Activated CD8-positive, alpha-beta memory T cell treated with anti-CD3 and anti-CD28 coated beads, Interleukin-2, amount 50 U/mL, for 4 hours (primary cell): ENCODE measurements around the gene NR3C1.

Experiments used
- DNase-seq: peaks from one replicate; pipeline ENCODE4 v3.0.0-alpha.2; 2020

Gene NR3C1

GRCh38 chr5:143302341-143303045, 101.0 kb downstream of the NR3C1 start:
- no peak for DNase-seq

DNA sequence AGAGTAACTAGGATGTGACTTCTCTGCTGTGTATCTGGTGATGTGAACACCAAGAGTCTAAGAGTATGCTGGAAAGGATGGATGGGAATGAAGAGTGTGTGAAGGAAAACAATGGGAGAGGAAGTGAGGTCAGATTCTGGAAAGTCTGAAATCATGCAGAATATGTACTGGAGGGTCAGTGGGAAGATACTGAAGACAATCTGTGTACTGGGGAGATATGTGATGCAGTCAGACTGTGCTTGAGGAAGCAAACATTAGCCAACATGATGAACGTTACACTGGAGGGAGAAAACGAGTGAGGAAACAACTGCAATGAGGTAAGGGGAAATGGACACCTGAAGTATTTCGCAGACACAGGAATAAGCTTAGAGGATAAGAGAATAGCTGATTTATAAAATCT, 105.7 kb downstream of the NR3C1 start:
- no peak for DNase-seq

DNA sequence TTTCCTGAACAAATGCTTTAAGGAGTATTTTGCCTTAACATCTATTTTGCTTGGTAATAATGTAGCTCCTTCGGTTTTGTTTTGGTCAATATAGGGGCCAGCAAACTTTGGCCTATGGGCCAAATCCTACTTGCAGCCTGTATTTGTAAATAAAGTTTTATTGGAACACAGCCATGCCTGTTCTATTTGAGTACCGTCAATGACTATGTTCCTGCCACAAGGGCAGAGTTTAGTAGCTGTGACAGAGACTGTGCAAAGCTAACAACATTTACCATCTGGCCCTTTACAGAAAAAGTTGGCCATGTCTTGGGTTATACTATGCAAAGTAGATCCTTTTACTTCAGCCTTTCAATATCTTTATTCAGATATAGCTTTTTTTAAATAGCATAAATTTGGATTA, 113.4 kb downstream of the NR3C1 start:
- no peak for DNase-seq

- no peak for DNase-seq
Observed at GRCh38 chr5:143284521-143284920, 119.0 kb downstream of the NR3C1 start.

DNA sequence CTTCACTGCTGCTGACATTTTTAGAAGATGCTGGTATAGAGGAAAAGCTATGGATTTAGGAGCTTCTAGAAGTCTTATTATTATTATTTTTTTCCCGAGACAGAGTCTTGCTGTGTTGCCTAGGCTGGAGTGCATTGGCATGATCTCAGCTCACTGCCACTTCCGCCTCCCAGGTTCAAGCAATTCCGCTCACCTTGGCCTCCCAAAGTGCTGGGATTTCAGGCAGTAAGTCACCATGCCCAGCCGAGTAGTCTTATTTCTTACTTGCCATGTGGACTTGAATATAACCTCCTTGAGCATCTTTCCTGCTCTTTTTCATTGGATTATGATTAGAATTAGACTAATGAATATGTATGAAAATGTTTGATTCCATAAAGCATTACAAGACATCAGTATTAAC, 119.5 kb downstream of the NR3C1 start:
- DNase-seq, result no peak

- DNase-seq, result no peak
Observed at GRCh38 chr5:143281226-143281625, 122.3 kb downstream of the NR3C1 start.

GRCh38 chr5:143279698-143280097, 123.8 kb downstream of the NR3C1 start:
- no peak for DNase-seq

DNA sequence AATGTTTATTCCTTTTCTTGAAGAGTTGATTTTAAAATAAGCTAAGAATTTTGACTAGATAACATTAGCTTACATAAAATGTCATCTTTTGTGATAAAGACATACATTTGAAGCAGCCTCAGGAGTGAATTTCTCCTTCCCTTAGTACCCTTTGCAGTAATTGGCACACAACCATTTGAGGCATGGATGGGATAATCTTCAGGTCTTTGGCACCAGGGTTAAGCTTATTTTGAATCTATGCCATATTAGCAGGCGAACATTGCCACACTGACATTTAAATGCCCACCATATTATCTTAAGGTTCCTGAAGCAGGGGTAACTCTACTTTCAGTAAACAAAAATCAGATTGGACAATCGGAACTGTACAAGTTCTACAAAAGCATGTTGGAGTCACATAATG, 126.0 kb downstream of the NR3C1 start:
- DNase-seq, result no peak

DNA sequence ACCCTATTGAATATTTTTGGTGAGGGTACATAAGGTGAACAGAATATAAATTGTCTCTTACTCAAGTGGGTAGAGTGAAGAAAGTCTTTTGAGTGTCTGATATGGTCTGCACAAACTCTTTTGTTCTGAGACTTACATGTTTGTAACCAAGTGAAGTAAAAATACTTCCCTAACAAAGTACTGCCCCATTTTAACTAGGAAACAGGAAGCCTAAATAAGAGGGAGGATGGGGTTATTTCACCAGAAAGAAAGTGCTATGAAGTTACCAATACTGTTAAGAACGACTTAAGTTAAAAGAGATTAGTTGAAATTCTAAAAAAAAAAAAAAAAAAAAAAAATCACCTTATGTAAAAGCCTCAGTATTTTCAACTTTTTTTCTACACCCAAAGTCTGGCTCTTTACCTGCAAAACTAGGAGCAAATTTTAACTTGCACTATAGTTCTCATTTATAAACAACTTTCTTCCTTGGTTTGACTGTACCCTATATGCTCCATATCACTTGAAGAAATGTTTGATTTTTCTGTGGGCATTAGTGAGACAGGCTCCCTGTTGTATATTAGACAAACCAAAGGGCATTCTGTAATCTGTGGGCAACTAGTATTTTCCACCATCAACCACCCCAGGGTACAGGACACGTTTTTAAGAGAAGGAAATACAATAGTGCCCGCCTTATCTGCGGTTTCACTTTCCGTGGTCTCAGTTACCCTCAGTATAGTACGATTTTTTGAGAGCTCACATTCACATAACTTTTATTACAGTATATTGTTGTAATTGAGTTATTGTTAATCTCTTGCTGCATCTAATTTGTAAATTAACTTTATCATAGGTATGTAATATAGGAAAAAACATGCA, 127.7 kb downstream of the NR3C1 start:
- DNase-seq, result no peak

GRCh38 chr5:143274952-143275351, 128.5 kb downstream of the NR3C1 start:
- DNase-seq, result no peak

GRCh38 chr5:143271431-143271830, 132.1 kb downstream of the NR3C1 start:
- no peak for DNase-seq

DNA sequence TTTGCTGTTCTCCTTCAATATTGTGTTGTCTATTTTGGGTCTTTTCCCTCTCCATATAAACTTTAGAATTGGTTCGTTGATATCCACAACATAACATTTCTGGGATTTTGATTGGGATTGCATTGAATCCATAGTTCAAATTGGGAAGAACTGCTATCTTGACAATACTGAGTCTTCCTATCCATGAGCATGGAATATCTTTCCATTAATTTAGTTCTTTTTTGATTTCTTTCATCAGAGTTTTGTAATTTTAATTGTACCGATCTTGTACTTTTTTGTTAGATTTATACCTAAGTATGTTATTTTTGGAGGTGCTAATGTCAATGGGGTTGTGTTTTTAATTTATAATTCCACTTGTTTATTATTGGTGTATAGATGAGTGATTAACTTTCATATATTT, 135.1 kb downstream of the NR3C1 start:
- DNase-seq, result no peak

- no peak for DNase-seq
Observed at GRCh38 chr5:143267186-143267585, 136.3 kb downstream of the NR3C1 start.

GRCh38 chr5:143265995-143266394, 137.5 kb downstream of the NR3C1 start:
- DNase-seq, result no peak

GRCh38 chr5:143263272-143263810, 140.1 kb downstream of the NR3C1 start:
- no peak for DNase-seq

- DNase-seq, result no peak
Observed at GRCh38 chr5:143262393-143263174, 140.9 kb downstream of the NR3C1 start.

DNA sequence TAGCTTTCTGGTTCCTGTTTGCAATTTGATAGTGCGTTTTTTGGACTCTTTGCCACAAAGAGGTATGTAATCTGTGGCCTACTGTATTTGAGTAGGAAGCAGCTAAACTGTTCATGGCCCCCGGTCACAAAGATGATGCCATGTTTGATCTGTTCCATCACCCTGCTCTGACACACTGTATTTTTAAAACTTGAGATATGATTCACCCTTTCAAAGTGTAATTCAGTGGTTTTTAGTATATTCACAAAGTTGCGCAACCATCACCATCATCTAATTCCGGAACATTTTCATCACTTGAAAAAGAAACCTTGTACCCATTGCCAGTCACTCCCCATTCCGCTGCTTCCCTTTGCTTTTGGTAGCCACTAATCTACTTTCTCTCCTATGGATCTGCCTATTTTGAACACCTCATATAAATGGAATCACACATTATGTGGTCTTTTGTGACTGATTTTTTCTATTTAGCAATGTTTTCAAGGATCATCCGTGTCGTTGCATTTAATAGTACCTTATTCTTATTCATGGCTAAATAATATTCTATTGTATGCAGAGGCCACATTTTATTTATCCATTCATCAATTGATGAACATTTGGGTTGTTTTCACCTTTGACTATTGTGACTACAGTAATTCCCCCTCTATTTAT, 141.6 kb downstream of the NR3C1 start:
- DNase-seq, result no peak

DNA sequence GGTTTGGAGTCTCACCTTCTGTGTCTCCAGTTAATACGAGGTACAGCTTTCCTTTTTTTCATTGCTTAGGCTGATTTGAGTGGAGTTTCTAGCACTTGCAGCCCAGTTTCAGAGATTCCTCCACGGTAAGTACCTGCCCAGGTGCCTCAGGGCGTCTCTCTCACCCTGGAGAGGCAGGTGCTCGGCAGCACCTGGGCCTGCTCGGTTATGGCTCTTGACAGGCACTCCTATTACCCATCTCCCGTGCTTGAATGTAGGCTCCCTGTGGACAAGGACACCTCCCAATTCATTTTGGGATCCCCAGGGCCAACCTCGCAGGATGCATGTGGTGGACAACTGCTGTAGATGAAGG, 144.3 kb downstream of the NR3C1 start:
- no peak for DNase-seq

GRCh38 chr5:143258559-143259253, 144.8 kb downstream of the NR3C1 start:
- DNase-seq, result no peak

DNA sequence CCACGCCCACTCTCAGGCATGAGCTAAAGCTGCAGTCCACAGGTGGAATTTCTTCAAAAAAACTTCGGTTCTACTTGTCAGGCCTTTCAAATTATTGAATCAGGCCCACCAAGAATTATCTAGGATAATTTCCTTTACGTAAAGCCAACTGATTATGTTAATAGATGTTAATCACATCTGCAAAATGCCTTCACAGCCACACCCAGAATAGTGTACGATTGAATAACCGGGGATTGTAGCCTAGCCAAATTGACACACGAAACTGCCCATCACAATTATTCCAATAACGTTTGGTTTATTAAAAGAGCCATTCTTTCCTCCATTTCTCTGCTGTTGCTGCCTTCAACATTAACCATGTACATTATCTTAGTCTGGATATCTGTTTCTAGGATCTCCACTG, 148.7 kb downstream of the NR3C1 start:
- DNase-seq, result no peak

GRCh38 chr5:143251946-143252345, 151.5 kb downstream of the NR3C1 start:
- DNase-seq, result no peak

DNA sequence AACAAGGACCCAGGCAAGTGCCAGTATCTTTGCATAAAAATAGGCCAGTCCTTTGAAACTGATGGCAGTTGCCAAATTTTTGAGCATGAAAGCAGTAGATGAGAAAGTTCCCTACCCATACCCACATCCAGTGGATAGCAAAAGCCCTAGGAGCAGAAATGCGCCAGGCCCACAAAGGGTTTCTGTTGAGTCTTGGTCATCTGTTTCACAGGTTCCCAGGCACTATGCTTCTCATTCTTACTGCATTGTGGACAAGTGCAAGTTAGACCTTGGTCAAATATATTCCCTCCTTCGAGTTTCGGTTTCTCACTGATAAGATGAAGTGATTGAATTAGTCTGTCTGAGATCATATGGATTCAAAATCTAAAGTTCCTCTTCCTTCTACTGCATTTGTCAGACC, 152.3 kb downstream of the NR3C1 start:
- no peak for DNase-seq
